ENCODE data around the gene DTX3L.

DTX3L gene

GRCh38 chr3:122582390-122582789 lies 18.3 kb downstream of the DTX3L start:
- no peak for DNase-seq (ENCODE audit: extremely low read depth, low read depth)
- H3K4me3 ChIP-seq (replicated peaks; ENCODE audit: low read depth, low read length) = no peak overlapping the region
- no peak for TF ChIP-seq CTCF (IDR thresholded peaks at IDR 0.05; ENCODE audit: low read depth, low read length, missing control alignments)

- no peak overlapping the region for H3K4me3 ChIP-seq (replicated peaks; ENCODE audit: low read depth, low read length)
- no peak for DNase-seq (ENCODE audit: extremely low read depth, low read depth)
- TF ChIP-seq CTCF (IDR thresholded peaks at IDR 0.05; ENCODE audit: low read depth, low read length, missing control alignments) = no peak
Observed at GRCh38 chr3:122586098-122586497, 22.0 kb downstream of the DTX3L start.

GRCh38 chr3:122586773-122587485 lies 22.8 kb downstream of the DTX3L start:
- DNase-seq (ENCODE audit: extremely low read depth, low read depth) = no peak
- H3K4me3 ChIP-seq (replicated peaks; ENCODE audit: low read depth, low read length) = no peak overlapping the region
- no peak for TF ChIP-seq CTCF (IDR thresholded peaks at IDR 0.05; ENCODE audit: low read depth, low read length, missing control alignments)

- no peak for DNase-seq (ENCODE audit: extremely low read depth, low read depth)
- no peak overlapping the region for H3K4me3 ChIP-seq (replicated peaks; ENCODE audit: low read depth, low read length)
- TF ChIP-seq CTCF (IDR thresholded peaks at IDR 0.05; ENCODE audit: low read depth, low read length, missing control alignments) = no peak
Observed at GRCh38 chr3:122587572-122587971, 23.4 kb downstream of the DTX3L start.

- TF ChIP-seq CTCF (IDR thresholded peaks at IDR 0.05; ENCODE audit: low read depth, low read length, missing control alignments) = no peak
- H3K4me3 ChIP-seq (replicated peaks; ENCODE audit: low read depth, low read length) = no peak overlapping the region
- no peak for DNase-seq (ENCODE audit: extremely low read depth, low read depth)
Observed at GRCh38 chr3:122589297-122589696, 25.2 kb downstream of the DTX3L start.

- no peak for TF ChIP-seq CTCF (IDR thresholded peaks at IDR 0.05; ENCODE audit: low read depth, low read length, missing control alignments)
- no peak overlapping the region for H3K4me3 ChIP-seq (replicated peaks; ENCODE audit: low read depth, low read length)
- DNase-seq (ENCODE audit: extremely low read depth, low read depth) = no peak
Observed at GRCh38 chr3:122590610-122591009, 26.5 kb downstream of the DTX3L start.

- no peak for DNase-seq (ENCODE audit: extremely low read depth, low read depth)
- no peak for TF ChIP-seq CTCF (IDR thresholded peaks at IDR 0.05; ENCODE audit: low read depth, low read length, missing control alignments)
- no peak overlapping the region for H3K4me3 ChIP-seq (replicated peaks; ENCODE audit: low read depth, low read length)
Observed at GRCh38 chr3:122594025-122594424, 29.9 kb downstream of the DTX3L start.
